ENCODE results near the gene EIF3K.

- TF ChIP-seq GATA2 (IDR thresholded peaks at IDR 0.05; ENCODE audit: low read depth, low read length) (no peak), GATA3 (IDR thresholded peaks at IDR 0.05; ENCODE audit: low read depth, low read length) (no peak)
These were observed 41.2 kb upstream of the EIF3K start for GRCh38 chr19:38577826-38578225.
